Sigmoid colon (tissue), 7 donors: ENCODE results near the gene NUP205. TPM values are rescaled to one million over a fixed set of nuclear protein-coding genes. Genes with fewer than 3 reads are reported as not detected.

Experiments used
- DNase-seq: peaks from one replicate; pipeline ENCODE4 v3.0.0-alpha.2; 2019
- H3K27ac ChIP-seq, 4 donors: fragments of 200-600 bp; sonication (generic); one replicate each; pipeline ENCODE4 v1.5.1; 2016 to 2019; ENCODE audit warnings: mild to moderate bottlenecking in 1 of 4
- H3K27me3 ChIP-seq, 3 donors: fragments of 200-600 bp; sonication (generic); one replicate each; pipeline ENCODE4 v1.5.1; 2019; ENCODE audit warnings: mild to moderate bottlenecking in 1 of 3
- H3K36me3 ChIP-seq, 4 donors: fragments of 200-600 bp; sonication (generic); one replicate each; pipeline ENCODE4 v1.5.1; 2016 to 2019
- H3K4me1 ChIP-seq, 4 donors: fragments of 200-600 bp; sonication (generic); one replicate each; pipeline ENCODE4 v1.5.1; 2017 to 2019
- H3K4me3 ChIP-seq, 4 donors: fragments of 200-600 bp; sonication (generic); one replicate each; pipeline ENCODE4 v1.5.1; 2017 to 2019; ENCODE audit warnings: mild to moderate bottlenecking in 2 of 4, moderate library complexity in 1 of 4
- H3K9me3 ChIP-seq, 4 donors: fragments of 200-600 bp in 3 of 4; sonication (generic) in 3 of 4; one replicate each; pipeline versions ENCODE4 v1.5.1 to v1.6.1; 2013 to 2019
- CTCF ChIP-seq, 4 experiments: fragments of 450-650 bp in 3 of 4; fragments of 200-600 bp in 1 of 4; IDR thresholded peaks; one replicate each; pipeline ENCODE4 v1.5.1; 2016 to 2019; ENCODE audit warnings: antibody characterized with exemption in 4 of 4, mild to moderate bottlenecking in 3 of 4, moderate library complexity in 2 of 4
- EP300 ChIP-seq, 4 donors: sonication (generic); formaldehyde crosslinking; IDR thresholded peaks; one replicate each; pipeline ENCODE4 v1.6.1; 2017; ENCODE audit warnings: antibody characterized with exemption in 4 of 4
- POLR2A ChIP-seq, 2 donors: fragments of 450-650 bp; IDR thresholded peaks; one replicate each; pipeline ENCODE4 v1.6.1; 2016; ENCODE audit warnings: antibody characterized with exemption in 2 of 2, mild to moderate bottlenecking in 2 of 2, moderate library complexity in 2 of 2
- POLR2AphosphoS5 ChIP-seq, 4 donors: sonication (generic); formaldehyde crosslinking; IDR thresholded peaks; one replicate each; pipeline ENCODE4 v1.6.1; 2017; ENCODE audit warnings: antibody characterized with exemption in 4 of 4
- WGBS, 2 donors: extraction: QIAGEN DNeasy Blood & Tissue Kit; methylation state at CpG; one replicate each; pipeline ENCODE4 v1.1.7; 2013; 5-methylcytosine and 5-hydroxymethylcytosine counted together
- intact Hi-C: fragments of 100-400 bp; cut with DNase I; formaldehyde crosslinking; loops from one replicate; pipeline ENCODE4 v1.15.1; 2023
- polyA plus RNA-seq, 3 donors: library from polyadenylated mRNA; stranded (reverse); fragments of 200-250 nt; gene quantifications; one replicate each; pipeline ENCODE4 v1.2.3, GENCODE V29; 2013
- total RNA-seq, 4 donors: library from RNA; depleted of rRNA; stranded (reverse); fragments of >200 nt; gene quantifications; one replicate each; pipeline ENCODE4 v1.1.0, GENCODE V29; 2016
- donor health status: healthy with polysubstance abuse.
- donor health status: Bipolar disorder and iron deficiency.
- donor health status: healthy.

Gene NUP205
- total and polyA plus RNA-seq, 7 donors: 9.5 to 37.5 (median 21.9) TPM

GRCh38 chr7:135661311-135662122, 103.8 kb downstream of the NUP205 start:
- TF ChIP-seq EP300 (IDR thresholded peaks at IDR 0.05) (no peak), POLR2AphosphoS5 (IDR thresholded peaks at IDR 0.05) (no peak), POLR2A (IDR thresholded peaks at IDR 0.05) (no peak), CTCF (IDR thresholded peaks at IDR 0.05) (no peak)
- Histone ChIP-seq H3K4me1 (peaks cover 0 to 31% (median 19%) of the 10 kb centered on the region in 4 donors), H3K9me3 (no peaks in the 10 kb centered on the region), H3K4me3 (peak overlapping the region; percentile 69 to 96 (median 79)), H3K27me3 (no peaks in the 10 kb centered on the region), H3K27ac (peak overlapping the region; percentile 89 to 96 (median 93)), H3K36me3 (no peaks in the 10 kb centered on the region)
- DNase-seq: peak; percentile 66
- intact Hi-C loops: loop anchor here (5.0 to 10.0 kb wide), 3 partner anchors 136 to 1931 kb away; partner anchors contain the start of gene MTPN
- whole genome bisulfite sequencing, 2 donors: 45 to 70% methylated on average over 14 of the region's 14 CpGs

- H3K36me3 ChIP-seq: no peaks in the 10 kb centered on the region
- peak overlapping the region; percentile 89 to 96 (median 93) for H3K27ac ChIP-seq
- 5 to 13% methylated on average over 17 of the region's 17 CpGs for WGBS, 2 donors
- no peaks in the 10 kb centered on the region for H3K9me3 ChIP-seq
- peaks cover 0 to 36% (median 21%) of the 10 kb centered on the region in 4 donors for H3K4me1 ChIP-seq
- DNase-seq: no peak
- peak overlapping the region; percentile 69 to 96 (median 79) for H3K4me3 ChIP-seq
- no peaks in the 10 kb centered on the region for H3K27me3 ChIP-seq
- intact Hi-C loops: loop anchor here (5.0 to 10.0 kb wide), 3 partner anchors 135 to 1930 kb away; partner anchors contain the start of gene MTPN
- TF ChIP-seq EP300 (IDR thresholded peaks at IDR 0.05) (no peak), POLR2AphosphoS5 (IDR thresholded peaks at IDR 0.05) (no peak), POLR2A (IDR thresholded peaks at IDR 0.05) (no peak), CTCF (IDR thresholded peaks at IDR 0.05) (peak; percentile 76 to 87 (median 82))
Measured at GRCh38 chr7:135662123-135662372, 104.3 kb downstream of the NUP205 start.

- H3K4me1 ChIP-seq: peaks cover 0 to 36% (median 21%) of the 10 kb centered on the region in 4 donors
- intact Hi-C loops: loop anchor here (5.0 to 10.0 kb wide), 3 partner anchors 135 to 1930 kb away; partner anchors contain the start of gene MTPN
- TF ChIP-seq POLR2AphosphoS5 (IDR thresholded peaks at IDR 0.05) (peak; percentile 93 to 99 (median 98)), POLR2A (IDR thresholded peaks at IDR 0.05) (peak; percentile 84 to 91), EP300 (IDR thresholded peaks at IDR 0.05) (no peak)
Measured at GRCh38 chr7:135662373-135663114, 104.8 kb downstream of the NUP205 start, which contains the start of gene STMP1. TSS of gene STMP1 (plus strand) at chr7:135662514.

GRCh38 chr7:135664046-135664589, 106.4 kb downstream of the NUP205 start:
- no peaks in the 10 kb centered on the region for H3K9me3 ChIP-seq
- H3K27me3 ChIP-seq: no peaks in the 10 kb centered on the region
- no peak for DNase-seq
- WGBS, 2 donors: 44 to 80% methylated on average over 3 of the region's 3 CpGs
- no peaks in the 10 kb centered on the region for H3K36me3 ChIP-seq
- no peak overlapping the region for H3K4me3 ChIP-seq
- peaks cover 0 to 36% (median 21%) of the 10 kb centered on the region in 4 donors for H3K4me1 ChIP-seq
- TF ChIP-seq CTCF (IDR thresholded peaks at IDR 0.05): no peak
- no peak for TF ChIP-seq POLR2AphosphoS5 (IDR thresholded peaks at IDR 0.05)
- TF ChIP-seq EP300 (IDR thresholded peaks at IDR 0.05): no peak
- TF ChIP-seq POLR2A (IDR thresholded peaks at IDR 0.05): no peak
- H3K27ac ChIP-seq: peak overlapping the region in 2 of 4 donors; percentile 89 to 93
- intact Hi-C loops: loop anchor here (5.0 to 10.0 kb wide), 3 partner anchors 133 to 1928 kb away; partner anchors contain the start of gene MTPN

More at GRCh38 chr7:135662373-135663114, 104.8 kb downstream of the NUP205 start, which contains the start of gene STMP1:
- peak within 1 kb of the TSS; percentile 69 to 96 (median 79) for H3K4me3 ChIP-seq
- no peaks in the 10 kb centered on the region for H3K27me3 ChIP-seq
- H3K36me3 ChIP-seq: no peaks in the 10 kb centered on the region
- H3K9me3 ChIP-seq: no peaks in the 10 kb centered on the region
- DNase-seq: peak; percentile 98
- H3K27ac ChIP-seq: peak within 1 kb of the TSS; percentile 89 to 96 (median 93)
- 1% methylated on average over 60 of the region's 60 CpGs for whole genome bisulfite sequencing, 2 donors
